ENCODE measurements around the gene GHDC. TPM values are rescaled to one million over a fixed set of nuclear protein-coding genes. Genes with fewer than 3 reads are reported as not detected.

Gene GHDC
- total RNA-seq, 4 donors from 2014 or later = 18.8 to 30.8 (median 21.8) TPM

DNA sequence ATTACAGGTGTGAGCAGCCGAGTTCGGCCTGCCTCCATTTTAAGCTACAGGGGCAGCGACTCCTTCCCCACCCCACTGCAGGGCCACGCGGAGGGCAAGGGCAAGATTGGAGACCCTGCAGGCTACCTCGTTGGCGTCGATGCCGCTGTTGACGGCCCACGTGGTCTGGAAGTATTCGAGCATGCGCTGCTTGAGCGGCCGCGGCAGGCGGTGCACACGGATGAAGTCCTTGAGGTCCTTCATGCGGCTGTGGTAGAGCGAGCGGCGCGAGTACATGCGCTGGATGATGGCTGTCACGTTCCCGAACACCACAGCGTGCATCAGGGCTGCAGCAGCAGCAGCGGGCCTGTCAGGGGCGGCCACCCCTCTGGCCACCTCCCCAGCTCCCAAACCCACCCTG lies 24.9 kb downstream of the GHDC start:
- TF ChIP-seq, protein P1, sequence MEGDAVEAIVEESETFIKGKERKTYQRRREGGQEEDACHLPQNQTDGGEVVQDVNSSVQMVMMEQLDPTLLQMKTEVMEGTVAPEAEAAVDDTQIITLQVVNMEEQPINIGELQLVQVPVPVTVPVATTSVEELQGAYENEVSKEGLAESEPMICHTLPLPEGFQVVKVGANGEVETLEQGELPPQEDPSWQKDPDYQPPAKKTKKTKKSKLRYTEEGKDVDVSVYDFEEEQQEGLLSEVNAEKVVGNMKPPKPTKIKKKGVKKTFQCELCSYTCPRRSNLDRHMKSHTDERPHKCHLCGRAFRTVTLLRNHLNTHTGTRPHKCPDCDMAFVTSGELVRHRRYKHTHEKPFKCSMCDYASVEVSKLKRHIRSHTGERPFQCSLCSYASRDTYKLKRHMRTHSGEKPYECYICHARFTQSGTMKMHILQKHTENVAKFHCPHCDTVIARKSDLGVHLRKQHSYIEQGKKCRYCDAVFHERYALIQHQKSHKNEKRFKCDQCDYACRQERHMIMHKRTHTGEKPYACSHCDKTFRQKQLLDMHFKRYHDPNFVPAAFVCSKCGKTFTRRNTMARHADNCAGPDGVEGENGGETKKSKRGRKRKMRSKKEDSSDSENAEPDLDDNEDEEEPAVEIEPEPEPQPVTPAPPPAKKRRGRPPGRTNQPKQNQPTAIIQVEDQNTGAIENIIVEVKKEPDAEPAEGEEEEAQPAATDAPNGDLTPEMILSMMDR (IDR thresholded peaks at IDR 0.05) = no peak
- no peak for TF ChIP-seq POLR2AphosphoS5 (IDR thresholded peaks at IDR 0.05)
- no peak for TF ChIP-seq EP300 (IDR thresholded peaks at IDR 0.05)
- TF ChIP-seq POLR2A (IDR thresholded peaks at IDR 0.05) = no peak
- 93 to 100% methylated on average over 1 to 7 of the region's 29 CpGs for WGBS, 2 donors (ENCODE audit: low coverage in 1 of 2)

DNA sequence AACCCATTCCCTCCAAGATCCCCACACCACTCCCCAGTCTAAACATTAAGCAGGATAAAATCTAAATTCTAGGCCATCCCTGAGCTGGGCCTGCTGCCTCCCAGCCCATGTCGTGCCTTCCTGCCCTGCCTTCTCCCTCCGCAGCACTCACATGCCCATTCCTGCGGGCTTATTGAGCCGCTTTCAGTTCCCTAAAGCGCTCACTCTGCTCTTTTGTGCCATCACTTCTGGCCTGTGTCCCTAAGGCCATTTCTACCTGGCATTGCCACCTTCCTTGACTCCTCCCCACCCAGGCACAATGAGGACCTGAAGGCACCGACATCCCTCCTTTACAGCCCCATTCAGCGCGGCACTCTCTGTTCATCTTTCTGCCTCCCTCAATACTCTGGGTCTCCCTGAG lies 26.5 kb downstream of the GHDC start:
- no peak overlapping the region for H3K4me3 ChIP-seq
- 83 to 88% methylated on average over 3 to 6 of the region's 8 CpGs for WGBS, 2 donors (ENCODE audit: low coverage in 1 of 2)
- no peak for ATAC-seq
- no peaks in the 10 kb centered on the region for H3K9me3 ChIP-seq
- H3K27me3 ChIP-seq = peaks cover 18% of the 10 kb centered on the region
- no peak overlapping the region for H3K27ac ChIP-seq
- H3K4me1 ChIP-seq = no peaks in the 10 kb centered on the region
- TF ChIP-seq POLR2AphosphoS5 (IDR thresholded peaks at IDR 0.05) (no peak), POLR2A (IDR thresholded peaks at IDR 0.05) (no peak), EP300 (IDR thresholded peaks at IDR 0.05) (no peak)
- TF ChIP-seq, protein P1 (IDR thresholded peaks at IDR 0.05) = no peak
- H3K36me3 ChIP-seq = no peaks in the 10 kb centered on the region

More for the DNA sequence above, 24.9 kb downstream of the GHDC start:
- ATAC-seq = no peak
- H3K4me3 ChIP-seq = no peak overlapping the region
- no peaks in the 10 kb centered on the region for H3K4me1 ChIP-seq
- H3K9me3 ChIP-seq = no peaks in the 10 kb centered on the region
- H3K36me3 ChIP-seq = no peaks in the 10 kb centered on the region
- no peak overlapping the region for H3K27ac ChIP-seq
- H3K27me3 ChIP-seq = peaks cover 12% of the 10 kb centered on the region

DNA sequence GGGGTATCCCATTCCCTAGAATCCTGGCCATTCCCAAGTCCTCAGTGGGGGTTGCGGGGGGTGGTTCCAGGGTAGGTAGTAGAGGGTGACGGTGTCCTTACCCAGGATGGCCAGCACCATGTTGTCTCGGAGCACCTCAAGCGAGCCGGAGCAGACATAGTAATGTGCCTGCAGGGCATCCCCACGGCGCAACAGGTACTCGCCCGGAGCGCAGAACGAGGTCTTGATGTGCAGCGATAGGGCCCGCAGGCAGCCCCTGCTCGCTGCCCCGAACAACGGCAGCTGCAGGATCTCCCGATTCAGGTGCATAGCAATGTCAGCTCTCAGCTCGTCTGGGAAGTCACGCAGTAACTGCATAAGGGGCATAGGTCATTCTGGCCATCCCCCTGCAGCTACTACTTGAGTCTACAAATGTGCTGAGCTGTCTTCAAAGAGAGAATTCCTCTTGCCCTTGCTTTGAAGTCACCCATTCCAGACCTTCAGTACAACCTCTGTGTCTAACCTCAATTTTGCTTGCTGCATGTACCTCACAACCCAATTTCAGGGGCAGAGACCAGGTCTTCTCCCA lies 28.0 kb downstream of the GHDC start:
- 97 to 100% methylated on average over 1 to 5 of the region's 19 CpGs for WGBS, 2 donors (ENCODE audit: low coverage in 1 of 2)
- Histone ChIP-seq H3K27me3 (peaks cover 17% of the 10 kb centered on the region), H3K4me1 (no peaks in the 10 kb centered on the region), H3K27ac (no peak overlapping the region), H3K36me3 (no peaks in the 10 kb centered on the region), H3K4me3 (no peak overlapping the region), H3K9me3 (no peaks in the 10 kb centered on the region)
- ATAC-seq = no peak
- TF ChIP-seq POLR2AphosphoS5 (IDR thresholded peaks at IDR 0.05) (no peak), POLR2A (IDR thresholded peaks at IDR 0.05) (no peak), EP300 (IDR thresholded peaks at IDR 0.05) (no peak)
- TF ChIP-seq, protein P1 (IDR thresholded peaks at IDR 0.05) = no peak

DNA sequence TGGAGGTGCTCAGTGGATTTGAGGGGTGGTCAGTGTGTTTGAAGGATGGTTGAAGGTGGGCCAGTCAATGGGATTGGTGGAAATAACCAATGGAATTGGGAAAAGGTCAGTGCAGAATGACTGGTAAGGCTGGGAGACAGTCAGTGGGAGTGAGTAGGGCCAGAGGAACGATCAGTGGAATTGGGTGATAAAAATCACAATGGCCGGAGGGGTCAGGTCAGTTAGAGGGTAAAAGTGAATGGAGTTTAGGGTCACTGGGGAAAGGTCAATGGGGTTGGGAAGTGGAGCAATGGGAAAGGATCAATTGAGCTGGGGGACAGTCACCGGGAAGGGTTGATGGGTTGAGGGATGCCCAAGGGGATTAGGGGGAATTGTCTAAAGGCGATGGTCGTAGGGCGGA lies 28.5 kb downstream of the GHDC start:
- TF ChIP-seq POLR2AphosphoS5 (IDR thresholded peaks at IDR 0.05) (no peak), EP300 (IDR thresholded peaks at IDR 0.05) (no peak), POLR2A (IDR thresholded peaks at IDR 0.05) (no peak)
- TF ChIP-seq, protein P1 (IDR thresholded peaks at IDR 0.05) = no peak
- H3K36me3 ChIP-seq = no peaks in the 10 kb centered on the region
- peaks cover 12% of the 10 kb centered on the region for H3K27me3 ChIP-seq
- H3K4me1 ChIP-seq = no peaks in the 10 kb centered on the region
- H3K27ac ChIP-seq = no peak overlapping the region
- H3K4me3 ChIP-seq = no peak overlapping the region
- no peak for ATAC-seq
- 79 to 85% methylated on average over 5 to 6 of the region's 6 CpGs for WGBS, 2 donors (ENCODE audit: low coverage in 1 of 2)
- H3K9me3 ChIP-seq = no peaks in the 10 kb centered on the region

DNA sequence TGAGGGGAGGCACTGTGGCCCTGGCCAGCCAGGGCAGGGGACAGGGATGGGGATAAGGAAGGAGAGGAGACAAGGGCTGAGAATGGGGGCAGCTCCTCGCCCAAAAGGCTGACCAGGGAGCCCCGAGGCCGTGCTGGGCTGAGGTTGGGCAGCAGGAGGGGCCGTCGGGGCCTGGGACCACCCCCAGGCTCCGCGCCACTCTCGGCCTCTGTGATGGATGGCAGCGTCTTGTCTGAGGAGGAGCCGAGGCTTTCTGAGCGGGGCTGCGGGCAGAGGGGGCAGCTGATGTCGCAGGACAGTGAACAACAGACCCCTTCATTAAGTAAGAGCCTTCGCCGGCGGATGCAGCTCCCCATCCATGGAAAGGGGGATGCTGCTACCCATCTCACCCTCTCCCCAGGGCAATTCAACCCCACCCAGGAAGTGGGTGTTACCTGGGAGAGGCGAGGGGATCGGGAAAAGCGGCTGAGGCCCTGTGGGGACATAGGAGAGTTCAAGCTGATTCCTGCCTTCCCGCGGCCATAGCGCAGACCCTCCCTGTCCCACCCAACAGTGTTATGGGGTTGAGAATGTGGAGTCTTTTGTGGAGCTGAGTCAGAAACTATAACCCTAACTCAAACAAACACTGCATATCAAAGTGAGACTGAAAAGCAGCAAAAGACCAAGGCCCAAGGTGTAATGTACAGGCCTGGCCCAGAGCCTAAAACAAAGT lies 30.4 kb downstream of the GHDC start:
- H3K27ac ChIP-seq = no peak overlapping the region
- H3K9me3 ChIP-seq = no peaks in the 10 kb centered on the region
- H3K4me1 ChIP-seq = no peaks in the 10 kb centered on the region
- no peak for TF ChIP-seq POLR2A (IDR thresholded peaks at IDR 0.05)
- TF ChIP-seq POLR2AphosphoS5 (IDR thresholded peaks at IDR 0.05) = no peak
- TF ChIP-seq, protein P1 (IDR thresholded peaks at IDR 0.05) = no peak
- no peak for TF ChIP-seq EP300 (IDR thresholded peaks at IDR 0.05)
- no peaks in the 10 kb centered on the region for H3K36me3 ChIP-seq
- WGBS, 2 donors (ENCODE audit: low coverage in 1 of 2) = 16 to 44% methylated on average over 5 to 6 of the region's 22 CpGs
- no peak for ATAC-seq
- peaks cover 6% of the 10 kb centered on the region for H3K27me3 ChIP-seq
- H3K4me3 ChIP-seq = no peak overlapping the region
